Activated B cell treated with CpG ODN at 0.5 μM for 24 hours (primary cell): ENCODE measurements around the gene TMEM267. TPM values are rescaled to one million over a fixed set of nuclear protein-coding genes. Genes with fewer than 3 reads are reported as not detected.

Source experiments
- ATAC-seq: fragments of 200-7000 bp; cut with Tn5 transposase; one replicate; pipeline ENCODE4 v1.10.0; 2021; ENCODE audit warnings: low read depth, mild to moderate bottlenecking, moderate library complexity
- CTCF ChIA-PET: fragments of 350-600 bp; sonication (Branson Sonifier 250); formaldehyde crosslinking; loops from one replicate; lab custom pipeline; 2021; ENCODE audit warnings: antibody characterized with exemption; lab: Charles Lee
- POLR2A ChIA-PET: fragments of 350-600 bp; sonication (Branson Sonifier 250); formaldehyde crosslinking; loops from one replicate; lab custom pipeline; 2021; ENCODE audit warnings: antibody characterized with exemption; lab: Charles Lee
- DNase-seq: peaks from one replicate; pipeline ENCODE4 v3.0.0; 2022
- H3K27ac Mint-ChIP-seq: one replicate; pipeline ENCODE4 v1.8.0; 2020; ENCODE audit warnings: mixed read lengths
- H3K27me3 Mint-ChIP-seq: one replicate; pipeline ENCODE4 v1.8.0; 2021; ENCODE audit warnings: mixed read lengths
- H3K36me3 Mint-ChIP-seq: one replicate; pipeline ENCODE4 v1.8.0; 2021; ENCODE audit warnings: low read depth, mixed read lengths
- H3K4me1 Mint-ChIP-seq: one replicate; pipeline ENCODE4 v1.8.0; 2021; ENCODE audit warnings: mixed read lengths
- H3K4me3 Mint-ChIP-seq: one replicate; pipeline ENCODE4 v1.8.0; 2020; ENCODE audit warnings: mild to moderate bottlenecking, mixed read lengths
- H3K9me3 Mint-ChIP-seq: one replicate; pipeline ENCODE4 v1.8.0; 2020; ENCODE audit warnings: mixed read lengths
- intact Hi-C: fragments of 100-400 bp; cut with micrococcal nuclease; formaldehyde crosslinking; loops from one replicate; pipeline ENCODE4 v1.15.1; 2024
- total RNA-seq: library from RNA; stranded (reverse); gene quantifications from 2 replicates; pipeline ENCODE4 v1.2.3, GENCODE V29; 2022
- TF ChIP-seq, protein P1 (sequence below): fragments of 200-600 bp; IDR thresholded peaks from one replicate; pipeline ENCODE4 v1.8.0; 2022; ENCODE audit warnings: antibody characterized with exemption, mild to moderate bottlenecking

The TMEM267 gene
- 15.2 and 16.3 TPM in 2 replicates for total RNA-seq

GRCh38 chr5:43483298-43484105 lies at the start of gene TMEM267:
TMEM267 (minus strand) TSS chr5:43483865; CDS start chr5:43453969, 29,896 bp downstream.
- intact Hi-C loops = loop anchor here (1.0 to 10.0 kb wide), 18 partner anchors 32 to 1613 kb away; partner anchors contain the start of genes C5orf34, FBXO4, HMGCS1 and MRPS30
- H3K4me1 Mint-ChIP-seq = peaks cover 33% of the 10 kb centered on the region
- peak; percentile 76 for DNase-seq
- no peaks in the 10 kb centered on the region for H3K27me3 Mint-ChIP-seq
- peak; percentile 86 for ATAC-seq
- TF ChIP-seq, protein P1, sequence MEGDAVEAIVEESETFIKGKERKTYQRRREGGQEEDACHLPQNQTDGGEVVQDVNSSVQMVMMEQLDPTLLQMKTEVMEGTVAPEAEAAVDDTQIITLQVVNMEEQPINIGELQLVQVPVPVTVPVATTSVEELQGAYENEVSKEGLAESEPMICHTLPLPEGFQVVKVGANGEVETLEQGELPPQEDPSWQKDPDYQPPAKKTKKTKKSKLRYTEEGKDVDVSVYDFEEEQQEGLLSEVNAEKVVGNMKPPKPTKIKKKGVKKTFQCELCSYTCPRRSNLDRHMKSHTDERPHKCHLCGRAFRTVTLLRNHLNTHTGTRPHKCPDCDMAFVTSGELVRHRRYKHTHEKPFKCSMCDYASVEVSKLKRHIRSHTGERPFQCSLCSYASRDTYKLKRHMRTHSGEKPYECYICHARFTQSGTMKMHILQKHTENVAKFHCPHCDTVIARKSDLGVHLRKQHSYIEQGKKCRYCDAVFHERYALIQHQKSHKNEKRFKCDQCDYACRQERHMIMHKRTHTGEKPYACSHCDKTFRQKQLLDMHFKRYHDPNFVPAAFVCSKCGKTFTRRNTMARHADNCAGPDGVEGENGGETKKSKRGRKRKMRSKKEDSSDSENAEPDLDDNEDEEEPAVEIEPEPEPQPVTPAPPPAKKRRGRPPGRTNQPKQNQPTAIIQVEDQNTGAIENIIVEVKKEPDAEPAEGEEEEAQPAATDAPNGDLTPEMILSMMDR = no peak
- peak within 1 kb of the TSS; percentile 100 for H3K27ac Mint-ChIP-seq
- H3K9me3 Mint-ChIP-seq = no peaks in the 10 kb centered on the region
- H3K4me3 Mint-ChIP-seq = peak within 1 kb of the TSS; percentile 95
- CTCF ChIA-PET = interaction anchor here (0.6 to 1.7 kb wide), 24 partner anchors 17 to 575 kb away, joined by 3 to 19 read pairs (median 5); partner anchors contain the start of genes C5orf34, HMGCS1, NNT and PAIP1
- H3K36me3 Mint-ChIP-seq = peaks cover 10% of the 10 kb centered on the region
- POLR2A ChIA-PET = interaction anchor here (0.6 to 4.4 kb wide), 57 partner anchors 8 to 1641 kb away, joined by 3 to 140 read pairs (median 5); partner anchors contain the start of genes C5orf34, FBXO4, HMGCS1 and MRPS30

GRCh38 chr5:43530648-43531047 lies 47.0 kb upstream of the TMEM267 start:
- Mint-ChIP-seq H3K27me3 (no peaks in the 10 kb centered on the region), H3K9me3 (no peaks in the 10 kb centered on the region), H3K27ac (no peak overlapping the region), H3K4me1 (no peaks in the 10 kb centered on the region), H3K4me3 (no peak overlapping the region), H3K36me3 (peaks cover 77% of the 10 kb centered on the region)
- ATAC-seq (no peak), DNase-seq (no peak)
- ChIA-PET CTCF (no interaction called here), POLR2A (interaction anchor here (1.2 kb wide), 1 partner anchor 14 kb away, joined by 3 read pairs; no protein-coding TSS in a partner anchor)
- TF ChIP-seq, protein P1 = no peak
- intact Hi-C loops = loop anchor here (2.0 kb wide), 1 partner anchor 16 kb away; no protein-coding TSS in a partner anchor

DNA sequence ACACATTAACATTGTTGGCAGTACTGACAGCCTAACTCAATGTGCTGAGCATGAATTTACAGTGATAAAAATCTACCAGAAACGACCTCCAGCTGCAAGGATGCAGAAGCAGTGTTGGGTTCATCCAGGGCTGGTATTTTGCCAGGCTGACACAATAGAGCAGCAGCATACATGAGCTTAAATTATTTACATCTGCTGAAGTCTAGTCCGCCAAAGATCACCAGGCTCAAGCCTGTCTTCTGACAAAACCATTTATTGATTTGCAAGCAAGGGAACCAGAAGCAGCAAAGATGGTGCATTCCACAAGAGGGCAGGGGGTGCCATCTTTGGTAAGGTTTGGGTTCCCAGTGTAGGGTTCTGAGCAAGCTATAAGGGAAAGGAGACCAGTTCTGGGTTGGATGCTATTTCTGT lies 40.0 kb upstream of the TMEM267 start:
- no peak for DNase-seq
- Mint-ChIP-seq H3K9me3 (no peaks in the 10 kb centered on the region), H3K27me3 (no peaks in the 10 kb centered on the region), H3K36me3 (peaks cover 38% of the 10 kb centered on the region), H3K4me3 (no peak overlapping the region), H3K4me1 (no peaks in the 10 kb centered on the region), H3K27ac (no peak overlapping the region)
- ATAC-seq = no peak
- CTCF ChIA-PET = no interaction called here
- TF ChIP-seq, protein P1 = no peak
- intact Hi-C loops = no loop called here
- POLR2A ChIA-PET = interaction anchor here (1.3 kb wide), 1 partner anchor 40 kb away, joined by 5 read pairs; the partner anchor contains the start of gene TMEM267

DNA sequence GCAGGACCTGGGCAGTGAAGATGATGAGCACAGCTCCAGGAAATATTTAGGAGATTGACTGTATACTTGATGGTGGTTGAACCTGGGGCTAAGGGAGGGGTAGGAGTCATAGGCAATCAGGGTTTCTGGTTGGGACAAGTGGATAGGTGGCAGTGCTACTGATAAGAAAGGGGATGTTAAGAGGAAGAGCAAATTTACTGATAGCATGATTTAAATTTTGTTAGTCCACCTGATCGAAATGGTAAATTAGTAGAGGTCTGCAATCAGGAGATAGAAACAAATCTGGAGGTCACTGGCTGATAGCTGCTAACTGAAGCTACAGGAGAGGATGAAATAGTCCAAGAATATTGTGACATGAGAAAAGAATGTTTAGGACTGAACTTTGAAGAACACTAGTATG lies 37.0 kb upstream of the TMEM267 start:
- H3K4me1 Mint-ChIP-seq = peaks cover 3% of the 10 kb centered on the region
- peaks cover 23% of the 10 kb centered on the region for H3K36me3 Mint-ChIP-seq
- DNase-seq (no peak), ATAC-seq (no peak)
- ChIA-PET POLR2A (interaction anchor here (0.7 kb wide), 1 partner anchor 177 kb away, joined by 5 read pairs; no protein-coding TSS in a partner anchor), CTCF (no interaction called here)
- no peak overlapping the region for H3K4me3 Mint-ChIP-seq
- H3K27ac Mint-ChIP-seq = no peak overlapping the region
- H3K9me3 Mint-ChIP-seq = no peaks in the 10 kb centered on the region
- no peaks in the 10 kb centered on the region for H3K27me3 Mint-ChIP-seq
- TF ChIP-seq, protein P1 = no peak
- intact Hi-C loops = no loop called here
